Fibroblast of the aortic adventitia (primary cell): Measurements from ENCODE around the gene DGKZ. TPM values are rescaled to one million over a fixed set of nuclear protein-coding genes. Genes with fewer than 3 reads are reported as not detected.

Experiments used
- DNase-seq: peaks from one replicate; pipeline ENCODE4 v3.0.0-alpha.2; 2010; ENCODE audit warnings: low read depth
- H3K4me3 ChIP-seq: 2 replicates; pipeline ENCODE4 v1.5.1; 2011; ENCODE audit warnings: low read depth, mild to moderate bottlenecking, control low read depth, low read length, moderate library complexity
- CTCF ChIP-seq: IDR thresholded peaks from 2 replicates; pipeline ENCODE4 v1.5.1; 2011; ENCODE audit warnings: mild to moderate bottlenecking, low read length, control low read depth, inconsistent platforms; ENCODE audit not compliant: insufficient read depth
- total RNA-seq: library from RNA; depleted of rRNA; stranded (reverse); fragments of >200 nt; gene quantifications from 2 replicates; pipeline ENCODE4 v1.2.3, GENCODE V29; 2012; ENCODE audit warnings: low replicate concordance

DGKZ gene
- total RNA-seq, 1 donor = 37.7 TPM

- DNase-seq = no peak
- TF ChIP-seq CTCF = no peak
- no peak overlapping the region for H3K4me3 ChIP-seq
Measured at GRCh38 chr11:46413760-46414465, 66.7 kb downstream of the DGKZ start.

GRCh38 chr11:46414466-46414796 lies 67.2 kb downstream of the DGKZ start:
- no peak overlapping the region for H3K4me3 ChIP-seq
- TF ChIP-seq CTCF = no peak
- DNase-seq = no peak

GRCh38 chr11:46414879-46415278 lies 67.6 kb downstream of the DGKZ start:
- DNase-seq = no peak
- TF ChIP-seq CTCF = no peak
- no peak overlapping the region for H3K4me3 ChIP-seq

GRCh38 chr11:46417711-46418110 lies 70.4 kb downstream of the DGKZ start:
- DNase-seq = no peak
- TF ChIP-seq CTCF = no peak
- no peak overlapping the region for H3K4me3 ChIP-seq

- no peak for DNase-seq
- no peak overlapping the region for H3K4me3 ChIP-seq
- no peak for TF ChIP-seq CTCF
Measured at GRCh38 chr11:46418751-46419150, 71.5 kb downstream of the DGKZ start.

- H3K4me3 ChIP-seq = no peak overlapping the region
- DNase-seq = no peak
- no peak for TF ChIP-seq CTCF
Measured at GRCh38 chr11:46420513-46420912, 73.2 kb downstream of the DGKZ start.
